H1 (cell line): ENCODE measurements around the gene TAOK2.

Experiments
- CHD7 ChIP-seq: fragments of 300-600 bp; sonication (generic); IDR thresholded peaks from 2 replicates; pipeline ENCODE4 v1.7.1; 2012; ENCODE audit warnings: low read length, moderate library complexity, mild to moderate bottlenecking, inconsistent platforms; ENCODE audit not compliant: insufficient replicate concordance
- CTCF ChIP-seq, 3 experiments: IDR thresholded peaks; 1 replicate in 2 of 3; 2 replicates in 1 of 3; pipeline versions ENCODE4 v1.5.1 to v1.6.1; 2011; ENCODE audit warnings: low read length in 3 of 3, mild to moderate bottlenecking in 3 of 3, inconsistent platforms in 2 of 3, low read depth in 1 of 3, moderate library complexity in 1 of 3; ENCODE audit not compliant: insufficient read depth in 1 of 3; ENCODE audit errors: control extremely low read depth in 1 of 3
- EP300 ChIP-seq, 2 experiments: IDR thresholded peaks; 1 replicate in 1 of 2; 2 replicates in 1 of 2; pipeline ENCODE4 v1.6.1; 2011 to 2012; ENCODE audit warnings: low read depth in 2 of 2, low read length in 2 of 2, mild to moderate bottlenecking in 2 of 2, borderline replicate concordance in 1 of 2, inconsistent platforms in 1 of 2, moderate library complexity in 1 of 2
- FOSL1 ChIP-seq: IDR thresholded peaks from 2 replicates; pipeline ENCODE4 v1.6.1; 2011; ENCODE audit warnings: mild to moderate bottlenecking, low read depth, low read length, moderate library complexity; ENCODE audit not compliant: insufficient read depth
- MAX ChIP-seq: IDR thresholded peaks from 2 replicates; pipeline ENCODE4 v1.6.1; 2012; ENCODE audit warnings: inconsistent platforms
- POLR2A ChIP-seq, 2 experiments: IDR thresholded peaks; 1 replicate in 1 of 2; 2 replicates in 1 of 2; pipeline ENCODE4 v1.6.1; 2011; ENCODE audit warnings: low read depth in 2 of 2, low read length in 2 of 2, mild to moderate bottlenecking in 2 of 2; ENCODE audit errors: control extremely low read depth in 1 of 2
- POLR2AphosphoS5 ChIP-seq: IDR thresholded peaks from 2 replicates; pipeline ENCODE4 v1.6.1; 2011; ENCODE audit warnings: low read depth, low read length
- SIX5 ChIP-seq: IDR thresholded peaks from 2 replicates; pipeline ENCODE4 v1.6.1; 2011; ENCODE audit warnings: mild to moderate bottlenecking, low read depth, low read length
- SP1 ChIP-seq: IDR thresholded peaks from 2 replicates; pipeline ENCODE4 v1.6.1; 2011; ENCODE audit warnings: low read depth, low read length
- TAF1 ChIP-seq: IDR thresholded peaks from 2 replicates; pipeline ENCODE4 v1.6.1; 2011; ENCODE audit warnings: mild to moderate bottlenecking, low read depth, low read length
- TBP ChIP-seq: IDR thresholded peaks from 2 replicates; pipeline ENCODE4 v1.6.1; 2011; ENCODE audit warnings: low read depth, low read length, improper control_type of control experiment
- YY1 ChIP-seq: IDR thresholded peaks from 2 replicates; pipeline ENCODE4 v1.6.1; 2011; ENCODE audit warnings: low read depth, mild to moderate bottlenecking, low read length
- ZNF274 ChIP-seq: IDR thresholded peaks from 2 replicates; pipeline ENCODE4 v1.7.0; 2012; ENCODE audit warnings: low read length, borderline replicate concordance; ENCODE audit errors: extremely low read depth

GRCh38 chr16:30009085-30009862 is 35.6 kb downstream of the TAOK2 start:
- no peak for TF ChIP-seq YY1
- TF ChIP-seq TBP, result no peak
- no peak for TF ChIP-seq CTCF (IDR thresholded peaks at IDR 0.05; ENCODE audit: control extremely low read depth in 1 of 3, insufficient read depth in 1 of 3, low read depth in 1 of 3, low read length in 3 of 3)
- no peak for TF ChIP-seq FOSL1
- TF ChIP-seq SP1, result no peak
- no peak for TF ChIP-seq POLR2A (IDR thresholded peaks at IDR 0.05; ENCODE audit: control extremely low read depth in 1 of 2, low read depth in 2 of 2, low read length in 2 of 2)
- no peak for TF ChIP-seq ZNF274
- no peak for TF ChIP-seq SIX5
- no peak for TF ChIP-seq MAX
- no peak for TF ChIP-seq CHD7
- TF ChIP-seq POLR2AphosphoS5, result no peak
- TF ChIP-seq EP300 (IDR thresholded peaks at IDR 0.05; ENCODE audit: borderline replicate concordance in 1 of 2, low read depth in 2 of 2, low read length in 2 of 2), result no peak
- no peak for TF ChIP-seq TAF1
